ENCODE results near the gene HEPACAM.

HEPACAM gene

GRCh38 chr11:124886476-124886875 lies 49.4 kb downstream of the HEPACAM start:
- H3K4me3 ChIP-seq (ENCODE audit: low read depth, low read length) = no peak overlapping the region
- TF ChIP-seq CTCF (IDR thresholded peaks at IDR 0.05) = no peak
- no peaks in the 10 kb centered on the region for H3K27me3 ChIP-seq (ENCODE audit: control insufficient read depth, insufficient read depth, low read length)
- no peaks in the 10 kb centered on the region for H3K4me1 ChIP-seq
- H3K4me2 ChIP-seq (ENCODE audit: low read length) = no peak overlapping the region
- no peaks in the 10 kb centered on the region for H3K36me3 ChIP-seq (ENCODE audit: control insufficient read depth, insufficient read depth, low read length)
- no peaks in the 10 kb centered on the region for H3K9me3 ChIP-seq (ENCODE audit: control insufficient read depth, low read length)
- no peaks in the 10 kb centered on the region for H3K79me2 ChIP-seq
- H3K27ac ChIP-seq = no peak overlapping the region
- H2AFZ ChIP-seq = no peak overlapping the region
- H3K9ac ChIP-seq = no peak overlapping the region

GRCh38 chr11:124884869-124885479 lies 50.9 kb downstream of the HEPACAM start:
- TF ChIP-seq CTCF (IDR thresholded peaks at IDR 0.05) = no peak
- Histone ChIP-seq H3K9ac (no peak overlapping the region), H3K36me3 (ENCODE audit: control insufficient read depth, insufficient read depth, low read length) (no peaks in the 10 kb centered on the region), H2AFZ (no peak overlapping the region), H3K27me3 (ENCODE audit: control insufficient read depth, insufficient read depth, low read length) (no peaks in the 10 kb centered on the region), H3K79me2 (no peaks in the 10 kb centered on the region), H3K4me3 (ENCODE audit: low read depth, low read length) (no peak overlapping the region), H3K4me1 (no peaks in the 10 kb centered on the region), H3K27ac (no peak overlapping the region), H3K4me2 (ENCODE audit: low read length) (no peak overlapping the region), H3K9me3 (ENCODE audit: control insufficient read depth, low read length) (no peaks in the 10 kb centered on the region)

- H2AFZ ChIP-seq = no peak overlapping the region
- TF ChIP-seq CTCF (IDR thresholded peaks at IDR 0.05) = no peak
- H3K27me3 ChIP-seq (ENCODE audit: control insufficient read depth, insufficient read depth, low read length) = no peaks in the 10 kb centered on the region
- H3K36me3 ChIP-seq (ENCODE audit: control insufficient read depth, insufficient read depth, low read length) = no peaks in the 10 kb centered on the region
- H3K4me3 ChIP-seq (ENCODE audit: low read depth, low read length) = no peak overlapping the region
- no peaks in the 10 kb centered on the region for H3K9me3 ChIP-seq (ENCODE audit: control insufficient read depth, low read length)
- H3K4me1 ChIP-seq = no peaks in the 10 kb centered on the region
- no peak overlapping the region for H3K9ac ChIP-seq
- no peak overlapping the region for H3K27ac ChIP-seq
- no peak overlapping the region for H3K4me2 ChIP-seq (ENCODE audit: low read length)
- no peaks in the 10 kb centered on the region for H3K79me2 ChIP-seq
These were observed 51.5 kb downstream of the HEPACAM start for GRCh38 chr11:124884340-124884739.

GRCh38 chr11:124882339-124883071 lies 53.3 kb downstream of the HEPACAM start:
- Histone ChIP-seq H2AFZ (no peak overlapping the region), H3K4me2 (ENCODE audit: low read length) (no peak overlapping the region), H3K9ac (no peak overlapping the region), H3K79me2 (no peaks in the 10 kb centered on the region), H3K27me3 (ENCODE audit: control insufficient read depth, insufficient read depth, low read length) (no peaks in the 10 kb centered on the region), H3K4me3 (ENCODE audit: low read depth, low read length) (no peak overlapping the region), H3K36me3 (ENCODE audit: control insufficient read depth, insufficient read depth, low read length) (no peaks in the 10 kb centered on the region), H3K9me3 (ENCODE audit: control insufficient read depth, low read length) (no peaks in the 10 kb centered on the region), H3K4me1 (no peaks in the 10 kb centered on the region), H3K27ac (no peak overlapping the region)
- TF ChIP-seq CTCF (IDR thresholded peaks at IDR 0.05) = no peak

GRCh38 chr11:124880958-124881357 lies 54.9 kb downstream of the HEPACAM start:
- Histone ChIP-seq H3K27ac (no peak overlapping the region), H3K9ac (no peak overlapping the region), H2AFZ (no peak overlapping the region), H3K4me1 (no peaks in the 10 kb centered on the region), H3K4me3 (ENCODE audit: low read depth, low read length) (no peak overlapping the region), H3K36me3 (ENCODE audit: control insufficient read depth, insufficient read depth, low read length) (no peaks in the 10 kb centered on the region), H3K4me2 (ENCODE audit: low read length) (no peak overlapping the region), H3K9me3 (ENCODE audit: control insufficient read depth, low read length) (no peaks in the 10 kb centered on the region), H3K27me3 (ENCODE audit: control insufficient read depth, insufficient read depth, low read length) (no peaks in the 10 kb centered on the region), H3K79me2 (no peaks in the 10 kb centered on the region)
- TF ChIP-seq CTCF (IDR thresholded peaks at IDR 0.05) = no peak
